Measurements from ENCODE around the gene EDIL3.

The EDIL3 gene

GRCh38 chr5:84265739-84266550 lies 118.7 kb downstream of the EDIL3 start:
- Mint-ChIP-seq H3K4me1 (no peaks in the 10 kb centered on the region), H3K36me3 (no peaks in the 10 kb centered on the region), H3K4me3 (no peak overlapping the region), H3K27me3 (no peaks in the 10 kb centered on the region), H3K27ac (no peak overlapping the region), H3K9me3 (no peaks in the 10 kb centered on the region)
- no peak for ATAC-seq

GRCh38 chr5:84265130-84265529 lies 119.5 kb downstream of the EDIL3 start:
- H3K4me1 Mint-ChIP-seq, result no peaks in the 10 kb centered on the region
- H3K27me3 Mint-ChIP-seq, result no peaks in the 10 kb centered on the region
- no peaks in the 10 kb centered on the region for H3K9me3 Mint-ChIP-seq
- no peak overlapping the region for H3K27ac Mint-ChIP-seq
- no peaks in the 10 kb centered on the region for H3K36me3 Mint-ChIP-seq
- H3K4me3 Mint-ChIP-seq, result no peak overlapping the region
- ATAC-seq, result no peak

- no peak for ATAC-seq
- no peaks in the 10 kb centered on the region for H3K27me3 Mint-ChIP-seq
- no peaks in the 10 kb centered on the region for H3K36me3 Mint-ChIP-seq
- peaks cover 4% of the 10 kb centered on the region for H3K9me3 Mint-ChIP-seq
- no peak overlapping the region for H3K4me3 Mint-ChIP-seq
- H3K27ac Mint-ChIP-seq, result no peak overlapping the region
- no peaks in the 10 kb centered on the region for H3K4me1 Mint-ChIP-seq
These were observed 123.7 kb downstream of the EDIL3 start for GRCh38 chr5:84260939-84261338.

- no peaks in the 10 kb centered on the region for H3K27me3 Mint-ChIP-seq
- H3K27ac Mint-ChIP-seq, result no peak overlapping the region
- no peaks in the 10 kb centered on the region for H3K36me3 Mint-ChIP-seq
- no peak for ATAC-seq
- H3K4me1 Mint-ChIP-seq, result no peaks in the 10 kb centered on the region
- H3K4me3 Mint-ChIP-seq, result no peak overlapping the region
- peaks cover 4% of the 10 kb centered on the region for H3K9me3 Mint-ChIP-seq
These were observed 124.5 kb downstream of the EDIL3 start for GRCh38 chr5:84260140-84260539.

- H3K9me3 Mint-ChIP-seq, result peaks cover 4% of the 10 kb centered on the region
- no peak overlapping the region for H3K4me3 Mint-ChIP-seq
- ATAC-seq, result no peak
- no peaks in the 10 kb centered on the region for H3K36me3 Mint-ChIP-seq
- no peaks in the 10 kb centered on the region for H3K4me1 Mint-ChIP-seq
- H3K27ac Mint-ChIP-seq, result no peak overlapping the region
- H3K27me3 Mint-ChIP-seq, result no peaks in the 10 kb centered on the region
These were observed 125.2 kb downstream of the EDIL3 start for GRCh38 chr5:84259283-84260045.

GRCh38 chr5:84257061-84257460 lies 127.6 kb downstream of the EDIL3 start:
- Mint-ChIP-seq H3K9me3 (peaks cover 4% of the 10 kb centered on the region), H3K27ac (no peak overlapping the region), H3K4me1 (no peaks in the 10 kb centered on the region), H3K4me3 (no peak overlapping the region), H3K36me3 (no peaks in the 10 kb centered on the region), H3K27me3 (no peaks in the 10 kb centered on the region)
- no peak for ATAC-seq

- H3K27ac Mint-ChIP-seq, result no peak overlapping the region
- H3K4me3 Mint-ChIP-seq, result no peak overlapping the region
- no peaks in the 10 kb centered on the region for H3K36me3 Mint-ChIP-seq
- H3K9me3 Mint-ChIP-seq, result peaks cover 4% of the 10 kb centered on the region
- no peaks in the 10 kb centered on the region for H3K27me3 Mint-ChIP-seq
- H3K4me1 Mint-ChIP-seq, result no peaks in the 10 kb centered on the region
- no peak for ATAC-seq
These were observed 129.4 kb downstream of the EDIL3 start for GRCh38 chr5:84255315-84255714.

GRCh38 chr5:84253946-84254345 lies 130.7 kb downstream of the EDIL3 start:
- H3K4me3 Mint-ChIP-seq, result no peak overlapping the region
- ATAC-seq, result no peak
- H3K27ac Mint-ChIP-seq, result no peak overlapping the region
- no peaks in the 10 kb centered on the region for H3K36me3 Mint-ChIP-seq
- H3K9me3 Mint-ChIP-seq, result peaks cover 4% of the 10 kb centered on the region
- H3K4me1 Mint-ChIP-seq, result no peaks in the 10 kb centered on the region
- no peaks in the 10 kb centered on the region for H3K27me3 Mint-ChIP-seq

- Mint-ChIP-seq H3K9me3 (peaks cover 3% of the 10 kb centered on the region), H3K36me3 (no peaks in the 10 kb centered on the region), H3K27ac (no peak overlapping the region), H3K27me3 (no peaks in the 10 kb centered on the region), H3K4me3 (no peak overlapping the region), H3K4me1 (no peaks in the 10 kb centered on the region)
- ATAC-seq, result no peak
These were observed 133.2 kb downstream of the EDIL3 start for GRCh38 chr5:84251503-84251902.

GRCh38 chr5:84249918-84250630 lies 134.6 kb downstream of the EDIL3 start:
- no peak overlapping the region for H3K27ac Mint-ChIP-seq
- no peaks in the 10 kb centered on the region for H3K4me1 Mint-ChIP-seq
- no peak for ATAC-seq
- no peaks in the 10 kb centered on the region for H3K36me3 Mint-ChIP-seq
- no peaks in the 10 kb centered on the region for H3K27me3 Mint-ChIP-seq
- H3K4me3 Mint-ChIP-seq, result no peak overlapping the region
- peaks cover 3% of the 10 kb centered on the region for H3K9me3 Mint-ChIP-seq

GRCh38 chr5:84248013-84248412 lies 136.7 kb downstream of the EDIL3 start:
- no peaks in the 10 kb centered on the region for H3K36me3 Mint-ChIP-seq
- no peaks in the 10 kb centered on the region for H3K27me3 Mint-ChIP-seq
- no peak overlapping the region for H3K4me3 Mint-ChIP-seq
- no peaks in the 10 kb centered on the region for H3K4me1 Mint-ChIP-seq
- no peak for ATAC-seq
- H3K27ac Mint-ChIP-seq, result no peak overlapping the region
- peaks cover 3% of the 10 kb centered on the region for H3K9me3 Mint-ChIP-seq

- no peak for ATAC-seq
- no peaks in the 10 kb centered on the region for H3K36me3 Mint-ChIP-seq
- H3K4me1 Mint-ChIP-seq, result no peaks in the 10 kb centered on the region
- no peaks in the 10 kb centered on the region for H3K9me3 Mint-ChIP-seq
- no peak overlapping the region for H3K27ac Mint-ChIP-seq
- H3K4me3 Mint-ChIP-seq, result no peak overlapping the region
- H3K27me3 Mint-ChIP-seq, result no peaks in the 10 kb centered on the region
These were observed 142.4 kb downstream of the EDIL3 start for GRCh38 chr5:84242286-84242685.

- Mint-ChIP-seq H3K36me3 (no peaks in the 10 kb centered on the region), H3K27ac (no peak overlapping the region), H3K27me3 (no peaks in the 10 kb centered on the region), H3K4me1 (no peaks in the 10 kb centered on the region), H3K4me3 (no peak overlapping the region), H3K9me3 (no peaks in the 10 kb centered on the region)
- ATAC-seq, result no peak
These were observed 145.2 kb downstream of the EDIL3 start for GRCh38 chr5:84239494-84239893.

GRCh38 chr5:84237126-84237525 lies 147.6 kb downstream of the EDIL3 start:
- H3K36me3 Mint-ChIP-seq, result no peaks in the 10 kb centered on the region
- no peaks in the 10 kb centered on the region for H3K4me1 Mint-ChIP-seq
- H3K4me3 Mint-ChIP-seq, result no peak overlapping the region
- H3K27ac Mint-ChIP-seq, result no peak overlapping the region
- ATAC-seq, result no peak
- H3K27me3 Mint-ChIP-seq, result no peaks in the 10 kb centered on the region
- H3K9me3 Mint-ChIP-seq, result no peaks in the 10 kb centered on the region

GRCh38 chr5:84231433-84231832 lies 153.2 kb downstream of the EDIL3 start:
- no peaks in the 10 kb centered on the region for H3K36me3 Mint-ChIP-seq
- H3K27ac Mint-ChIP-seq, result no peak overlapping the region
- no peaks in the 10 kb centered on the region for H3K27me3 Mint-ChIP-seq
- H3K9me3 Mint-ChIP-seq, result no peaks in the 10 kb centered on the region
- H3K4me1 Mint-ChIP-seq, result no peaks in the 10 kb centered on the region
- no peak overlapping the region for H3K4me3 Mint-ChIP-seq
- ATAC-seq, result no peak
